ENCODE measurements around the gene TTR. TPM values are rescaled to one million over a fixed set of nuclear protein-coding genes. Genes with fewer than 3 reads are reported as not detected.

The TTR gene
- total RNA-seq, 4 donors from 2014 or later, result not detected

DNA sequence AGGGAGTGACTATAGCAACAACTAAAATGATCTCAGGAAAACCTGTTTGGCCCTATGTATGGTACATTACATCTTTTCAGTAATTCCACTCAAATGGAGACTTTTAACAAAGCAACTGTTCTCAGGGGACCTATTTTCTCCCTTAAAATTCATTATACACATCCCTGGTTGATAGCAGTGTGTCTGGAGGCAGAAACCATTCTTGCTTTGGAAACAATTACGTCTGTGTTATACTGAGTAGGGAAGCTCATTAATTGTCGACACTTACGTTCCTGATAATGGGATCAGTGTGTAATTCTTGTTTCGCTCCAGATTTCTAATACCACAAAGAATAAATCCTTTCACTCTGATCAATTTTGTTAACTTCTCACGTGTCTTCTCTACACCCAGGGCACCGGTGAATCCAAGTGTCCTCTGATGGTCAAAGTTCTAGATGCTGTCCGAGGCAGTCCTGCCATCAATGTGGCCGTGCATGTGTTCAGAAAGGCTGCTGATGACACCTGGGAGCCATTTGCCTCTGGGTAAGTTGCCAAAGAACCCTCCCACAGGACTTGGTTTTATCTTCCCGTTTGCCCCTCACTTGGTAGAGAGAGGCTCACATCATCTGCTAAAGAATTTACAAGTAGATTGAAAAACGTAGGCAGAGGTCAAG, 955 bp downstream of the TTR start:
- no peak for ATAC-seq

DNA sequence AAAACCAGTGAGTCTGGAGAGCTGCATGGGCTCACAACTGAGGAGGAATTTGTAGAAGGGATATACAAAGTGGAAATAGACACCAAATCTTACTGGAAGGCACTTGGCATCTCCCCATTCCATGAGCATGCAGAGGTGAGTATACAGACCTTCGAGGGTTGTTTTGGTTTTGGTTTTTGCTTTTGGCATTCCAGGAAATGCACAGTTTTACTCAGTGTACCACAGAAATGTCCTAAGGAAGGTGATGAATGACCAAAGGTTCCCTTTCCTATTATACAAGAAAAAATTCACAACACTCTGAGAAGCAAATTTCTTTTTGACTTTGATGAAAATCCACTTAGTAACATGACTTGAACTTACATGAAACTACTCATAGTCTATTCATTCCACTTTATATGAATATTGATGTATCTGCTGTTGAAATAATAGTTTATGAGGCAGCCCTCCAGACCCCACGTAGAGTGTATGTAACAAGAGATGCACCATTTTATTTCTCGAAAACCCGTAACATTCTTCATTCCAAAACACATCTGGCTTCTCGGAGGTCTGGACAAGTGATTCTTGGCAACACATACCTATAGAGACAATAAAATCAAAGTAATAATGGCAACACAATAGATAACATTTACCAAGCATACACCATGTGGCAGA, 3.6 kb downstream of the TTR start:
- 77 to 85% methylated on average over 5 of the region's 5 CpGs for WGBS, 2 donors (ENCODE audit: low coverage in 1 of 2)
- H3K9me3 ChIP-seq, result no peaks in the 10 kb centered on the region
- no peak overlapping the region for H3K27ac ChIP-seq
- H3K36me3 ChIP-seq, result no peaks in the 10 kb centered on the region
- no peak overlapping the region for H3K4me3 ChIP-seq
- ATAC-seq, result no peak
- no peak for TF ChIP-seq POLR2A (IDR thresholded peaks at IDR 0.05)
- no peak for TF ChIP-seq POLR2AphosphoS5 (IDR thresholded peaks at IDR 0.05)
- no peak for TF ChIP-seq EP300 (IDR thresholded peaks at IDR 0.05)
- TF ChIP-seq, protein P1, sequence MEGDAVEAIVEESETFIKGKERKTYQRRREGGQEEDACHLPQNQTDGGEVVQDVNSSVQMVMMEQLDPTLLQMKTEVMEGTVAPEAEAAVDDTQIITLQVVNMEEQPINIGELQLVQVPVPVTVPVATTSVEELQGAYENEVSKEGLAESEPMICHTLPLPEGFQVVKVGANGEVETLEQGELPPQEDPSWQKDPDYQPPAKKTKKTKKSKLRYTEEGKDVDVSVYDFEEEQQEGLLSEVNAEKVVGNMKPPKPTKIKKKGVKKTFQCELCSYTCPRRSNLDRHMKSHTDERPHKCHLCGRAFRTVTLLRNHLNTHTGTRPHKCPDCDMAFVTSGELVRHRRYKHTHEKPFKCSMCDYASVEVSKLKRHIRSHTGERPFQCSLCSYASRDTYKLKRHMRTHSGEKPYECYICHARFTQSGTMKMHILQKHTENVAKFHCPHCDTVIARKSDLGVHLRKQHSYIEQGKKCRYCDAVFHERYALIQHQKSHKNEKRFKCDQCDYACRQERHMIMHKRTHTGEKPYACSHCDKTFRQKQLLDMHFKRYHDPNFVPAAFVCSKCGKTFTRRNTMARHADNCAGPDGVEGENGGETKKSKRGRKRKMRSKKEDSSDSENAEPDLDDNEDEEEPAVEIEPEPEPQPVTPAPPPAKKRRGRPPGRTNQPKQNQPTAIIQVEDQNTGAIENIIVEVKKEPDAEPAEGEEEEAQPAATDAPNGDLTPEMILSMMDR (IDR thresholded peaks at IDR 0.05), result no peak
- no peaks in the 10 kb centered on the region for H3K27me3 ChIP-seq
- H3K4me1 ChIP-seq, result no peaks in the 10 kb centered on the region

More for the DNA sequence above, 955 bp downstream of the TTR start:
- TF ChIP-seq, protein P1 (IDR thresholded peaks at IDR 0.05), result no peak
- no peak for TF ChIP-seq EP300 (IDR thresholded peaks at IDR 0.05)
- TF ChIP-seq POLR2A (IDR thresholded peaks at IDR 0.05), result no peak
- no peak for TF ChIP-seq POLR2AphosphoS5 (IDR thresholded peaks at IDR 0.05)
- WGBS, 2 donors (ENCODE audit: low coverage in 1 of 2), result 62 to 84% methylated on average over 7 to 10 of the region's 10 CpGs
- no peaks in the 10 kb centered on the region for H3K4me1 ChIP-seq
- H3K4me3 ChIP-seq, result no peak overlapping the region
- H3K36me3 ChIP-seq, result no peaks in the 10 kb centered on the region
- H3K27ac ChIP-seq, result no peak overlapping the region
- no peaks in the 10 kb centered on the region for H3K27me3 ChIP-seq
- no peaks in the 10 kb centered on the region for H3K9me3 ChIP-seq

DNA sequence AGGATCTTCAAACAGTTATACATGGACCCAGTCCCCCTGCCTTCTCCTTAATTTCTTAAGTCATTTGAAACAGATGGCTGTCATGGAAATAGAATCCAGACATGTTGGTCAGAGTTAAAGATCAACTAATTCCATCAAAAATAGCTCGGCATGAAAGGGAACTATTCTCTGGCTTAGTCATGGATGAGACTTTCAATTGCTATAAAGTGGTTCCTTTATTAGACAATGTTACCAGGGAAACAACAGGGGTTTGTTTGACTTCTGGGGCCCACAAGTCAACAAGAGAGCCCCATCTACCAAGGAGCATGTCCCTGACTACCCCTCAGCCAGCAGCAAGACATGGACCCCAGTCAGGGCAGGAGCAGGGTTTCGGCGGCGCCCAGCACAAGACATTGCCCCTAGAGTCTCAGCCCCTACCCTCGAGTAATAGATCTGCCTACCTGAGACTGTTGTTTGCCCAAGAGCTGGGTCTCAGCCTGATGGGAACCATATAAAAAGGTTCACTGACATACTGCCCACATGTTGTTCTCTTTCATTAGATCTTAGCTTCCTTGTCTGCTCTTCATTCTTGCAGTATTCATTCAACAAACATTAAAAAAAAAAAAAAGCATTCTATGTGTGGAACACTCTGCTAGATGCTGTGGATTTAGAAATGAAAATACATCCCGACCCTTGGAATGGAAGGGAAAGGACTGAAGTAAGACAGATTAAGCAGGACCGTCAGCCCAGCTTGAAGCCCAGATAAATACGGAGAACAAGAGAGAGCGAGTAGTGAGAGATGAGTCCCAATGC, 4.6 kb downstream of the TTR start:
- no peak overlapping the region for H3K27ac ChIP-seq
- 83 to 86% methylated on average over 5 to 6 of the region's 9 CpGs for WGBS, 2 donors (ENCODE audit: low coverage in 1 of 2)

DNA sequence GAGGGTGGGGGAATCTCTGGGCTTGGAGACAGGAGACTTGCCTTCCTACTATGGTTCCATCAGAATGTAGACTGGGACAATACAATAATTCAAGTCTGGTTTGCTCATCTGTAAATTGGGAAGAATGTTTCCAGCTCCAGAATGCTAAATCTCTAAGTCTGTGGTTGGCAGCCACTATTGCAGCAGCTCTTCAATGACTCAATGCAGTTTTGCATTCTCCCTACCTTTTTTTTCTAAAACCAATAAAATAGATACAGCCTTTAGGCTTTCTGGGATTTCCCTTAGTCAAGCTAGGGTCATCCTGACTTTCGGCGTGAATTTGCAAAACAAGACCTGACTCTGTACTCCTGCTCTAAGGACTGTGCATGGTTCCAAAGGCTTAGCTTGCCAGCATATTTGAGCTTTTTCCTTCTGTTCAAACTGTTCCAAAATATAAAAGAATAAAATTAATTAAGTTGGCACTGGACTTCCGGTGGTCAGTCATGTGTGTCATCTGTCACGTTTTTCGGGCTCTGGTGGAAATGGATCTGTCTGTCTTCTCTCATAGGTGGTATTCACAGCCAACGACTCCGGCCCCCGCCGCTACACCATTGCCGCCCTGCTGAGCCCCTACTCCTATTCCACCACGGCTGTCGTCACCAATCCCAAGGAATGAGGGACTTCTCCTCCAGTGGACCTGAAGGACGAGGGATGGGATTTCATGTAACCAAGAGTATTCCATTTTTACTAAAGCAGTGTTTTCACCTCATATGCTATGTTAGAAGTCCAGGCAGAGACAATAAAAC, 6.5 kb downstream of the TTR start:
- H3K9me3 ChIP-seq, result no peaks in the 10 kb centered on the region
- no peak overlapping the region for H3K27ac ChIP-seq
- WGBS, 2 donors (ENCODE audit: low coverage in 1 of 2), result 84 to 86% methylated on average over 7 to 10 of the region's 13 CpGs
- no peaks in the 10 kb centered on the region for H3K36me3 ChIP-seq
- no peaks in the 10 kb centered on the region for H3K4me1 ChIP-seq
- H3K4me3 ChIP-seq, result no peak overlapping the region
- no peaks in the 10 kb centered on the region for H3K27me3 ChIP-seq
- ATAC-seq, result no peak
- TF ChIP-seq EP300 (IDR thresholded peaks at IDR 0.05), result no peak
- no peak for TF ChIP-seq POLR2AphosphoS5 (IDR thresholded peaks at IDR 0.05)
- no peak for TF ChIP-seq POLR2A (IDR thresholded peaks at IDR 0.05)
- TF ChIP-seq, protein P1 (IDR thresholded peaks at IDR 0.05), result no peak

More for the DNA sequence above, 4.6 kb downstream of the TTR start:
- no peak overlapping the region for H3K4me3 ChIP-seq
- TF ChIP-seq POLR2AphosphoS5 (IDR thresholded peaks at IDR 0.05), result no peak
- TF ChIP-seq, protein P1 (IDR thresholded peaks at IDR 0.05), result no peak
- TF ChIP-seq EP300 (IDR thresholded peaks at IDR 0.05), result no peak
- TF ChIP-seq POLR2A (IDR thresholded peaks at IDR 0.05), result no peak
- H3K4me1 ChIP-seq, result no peaks in the 10 kb centered on the region
- ATAC-seq, result no peak
- no peaks in the 10 kb centered on the region for H3K9me3 ChIP-seq
- H3K36me3 ChIP-seq, result no peaks in the 10 kb centered on the region
- H3K27me3 ChIP-seq, result no peaks in the 10 kb centered on the region
